Measurements from ENCODE around the gene RBKS. TPM values are rescaled to one million over a fixed set of nuclear protein-coding genes. Genes with fewer than 3 reads are reported as not detected.

The RBKS gene
- total RNA-seq, 2 experiments from 2014 or later = 7.2 to 8.9 TPM

- Mint-ChIP-seq H3K4me3 (peak overlapping the region; percentile 90), H3K36me3 (ENCODE audit: low read depth) (peaks cover 58% of the 10 kb centered on the region), H3K27me3 (peaks cover 4% of the 10 kb centered on the region), H3K27ac (peak overlapping the region; percentile 100), H3K4me1 (ENCODE audit: low read depth) (peaks cover 82% of the 10 kb centered on the region), H3K9me3 (no peaks in the 10 kb centered on the region)
- no peak for ATAC-seq
- no peak for TF ChIP-seq CTCF (IDR thresholded peaks at IDR 0.05)
- CTCF ChIA-PET = interaction anchor here (1.6 kb wide), 1 partner anchor 8 kb away, joined by 5 read pairs; no protein-coding TSS in a partner anchor
- POLR2A ChIA-PET = interaction anchor here (1.0 kb wide), 1 partner anchor 8 kb away, joined by 4 read pairs; no protein-coding TSS in a partner anchor
- intact Hi-C loops (cut with micrococcal nuclease) = loop anchor here (5.0 kb wide), 1 partner anchor 59 kb away; no protein-coding TSS in a partner anchor
- DNase-seq = no peak
Observed at GRCh38 chr2:27893006-27893405, 2.8 kb upstream of the RBKS start.

GRCh38 chr2:27891673-27892105, 1.5 kb upstream of the RBKS start:
- Mint-ChIP-seq H3K4me1 (ENCODE audit: low read depth) (peaks cover 69% of the 10 kb centered on the region), H3K9me3 (no peaks in the 10 kb centered on the region), H3K27me3 (peaks cover 4% of the 10 kb centered on the region), H3K36me3 (ENCODE audit: low read depth) (peaks cover 45% of the 10 kb centered on the region), H3K27ac (peak overlapping the region; percentile 100), H3K4me3 (peak overlapping the region; percentile 90)
- CTCF ChIA-PET = interaction anchor here (1.6 kb wide), 1 partner anchor 10 kb away, joined by 5 read pairs; no protein-coding TSS in a partner anchor
- no peak for TF ChIP-seq CTCF (IDR thresholded peaks at IDR 0.05)
- intact Hi-C loops (cut with micrococcal nuclease) = loop anchor here (2.0 to 5.0 kb wide), 2 partner anchors 61 to 97 kb away; no protein-coding TSS in a partner anchor
- POLR2A ChIA-PET = interaction anchor here (2.0 kb wide), 1 partner anchor 12 kb away, joined by 6 read pairs; no protein-coding TSS in a partner anchor
- DNase-seq = no peak
- no peak for ATAC-seq

GRCh38 chr2:27890924-27891672, 911 bp upstream of the RBKS start:
- POLR2A ChIA-PET = interaction anchor here (1.5 to 2.0 kb wide), 2 partner anchors 13 to 86 kb away, joined by 5 to 6 read pairs; no protein-coding TSS in a partner anchor
- peak overlapping the region; percentile 90 for H3K4me3 Mint-ChIP-seq
- CTCF ChIA-PET = no interaction called here
- ATAC-seq (peak; percentile 14), DNase-seq (peak; percentile 95)
- peaks cover 39% of the 10 kb centered on the region for H3K36me3 Mint-ChIP-seq (ENCODE audit: low read depth)
- H3K9me3 Mint-ChIP-seq = no peaks in the 10 kb centered on the region
- H3K27ac Mint-ChIP-seq = peak overlapping the region; percentile 100
- peaks cover 63% of the 10 kb centered on the region for H3K4me1 Mint-ChIP-seq (ENCODE audit: low read depth)
- peaks cover 4% of the 10 kb centered on the region for H3K27me3 Mint-ChIP-seq
- intact Hi-C loops (cut with micrococcal nuclease) = loop anchor here (2.0 to 5.0 kb wide), 2 partner anchors 61 to 98 kb away; no protein-coding TSS in a partner anchor
- TF ChIP-seq CTCF (IDR thresholded peaks at IDR 0.05) = no peak

- no peak for ATAC-seq
- peak overlapping the region; percentile 90 for H3K4me3 Mint-ChIP-seq
- ChIA-PET POLR2A (interaction anchor here (0.8 to 2.0 kb wide), 5 partner anchors 12 to 135 kb away, joined by 3 to 6 read pairs (median 3); no protein-coding TSS in a partner anchor), CTCF (interaction anchor here (1.1 to 1.3 kb wide), 2 partner anchors 186 to 563 kb away, joined by 3 read pairs; no protein-coding TSS in a partner anchor)
- intact Hi-C loops (cut with micrococcal nuclease) = loop anchor here (2.0 to 5.0 kb wide), 2 partner anchors 63 to 99 kb away; no protein-coding TSS in a partner anchor
- H3K4me1 Mint-ChIP-seq (ENCODE audit: low read depth) = peaks cover 52% of the 10 kb centered on the region
- H3K9me3 Mint-ChIP-seq = no peaks in the 10 kb centered on the region
- H3K27ac Mint-ChIP-seq = peak overlapping the region; percentile 100
- DNase-seq = no peak
- peaks cover 4% of the 10 kb centered on the region for H3K27me3 Mint-ChIP-seq
- H3K36me3 Mint-ChIP-seq (ENCODE audit: low read depth) = peaks cover 26% of the 10 kb centered on the region
- no peak for TF ChIP-seq CTCF (IDR thresholded peaks at IDR 0.05)
Observed at GRCh38 chr2:27889774-27890145, 427 bp downstream of the RBKS start.

Data from activated CD8-positive, alpha-beta T cell treated with anti-CD3 and anti-CD28 coated beads for 36 hours (primary cell).